ENCODE measurements around the gene DLGAP1. TPM values are rescaled to one million over a fixed set of nuclear protein-coding genes. Genes with fewer than 3 reads are reported as not detected.
A peak's percentile ranks its signal among the peaks of the same experiment; 100 is the strongest.

DLGAP1 gene
- total and polyA plus RNA-seq, 2 of the 13 experiments (the other 11 are each of a cell fraction or from before 2014, with no cell fraction given) = 0.01 TPM; not detected in 1

DNA sequence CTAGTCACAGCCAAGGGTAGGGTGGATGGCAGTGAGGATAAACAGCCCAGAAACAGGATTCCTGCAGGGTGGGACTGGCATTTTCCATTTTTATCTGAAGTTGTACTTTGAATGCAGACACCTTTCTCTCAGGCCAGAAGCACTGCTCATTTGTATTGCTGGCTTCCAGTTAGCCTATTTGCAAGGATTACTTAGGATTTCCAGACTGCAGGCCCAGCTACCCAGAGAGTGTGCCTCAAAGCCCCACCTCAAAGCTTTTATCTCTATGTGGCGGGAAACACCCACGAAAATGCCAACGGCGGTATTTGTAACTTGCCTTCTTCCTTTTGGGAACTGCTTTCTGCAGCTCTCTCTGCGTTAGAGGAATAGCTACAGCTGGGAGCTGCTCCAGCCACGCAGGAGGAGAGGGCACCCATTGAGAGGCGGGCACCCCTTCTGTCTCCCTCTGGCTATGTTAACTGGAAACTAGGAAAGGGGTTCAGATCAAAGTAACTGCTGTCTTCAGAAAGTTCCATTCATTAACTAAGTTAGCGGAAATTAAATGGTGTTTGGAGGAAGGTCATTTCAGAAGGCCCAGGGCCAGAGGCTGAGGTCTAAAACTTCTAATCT is 860.2 kb downstream of the DLGAP1 start (continued):
- TF ChIP-seq, protein P1, sequence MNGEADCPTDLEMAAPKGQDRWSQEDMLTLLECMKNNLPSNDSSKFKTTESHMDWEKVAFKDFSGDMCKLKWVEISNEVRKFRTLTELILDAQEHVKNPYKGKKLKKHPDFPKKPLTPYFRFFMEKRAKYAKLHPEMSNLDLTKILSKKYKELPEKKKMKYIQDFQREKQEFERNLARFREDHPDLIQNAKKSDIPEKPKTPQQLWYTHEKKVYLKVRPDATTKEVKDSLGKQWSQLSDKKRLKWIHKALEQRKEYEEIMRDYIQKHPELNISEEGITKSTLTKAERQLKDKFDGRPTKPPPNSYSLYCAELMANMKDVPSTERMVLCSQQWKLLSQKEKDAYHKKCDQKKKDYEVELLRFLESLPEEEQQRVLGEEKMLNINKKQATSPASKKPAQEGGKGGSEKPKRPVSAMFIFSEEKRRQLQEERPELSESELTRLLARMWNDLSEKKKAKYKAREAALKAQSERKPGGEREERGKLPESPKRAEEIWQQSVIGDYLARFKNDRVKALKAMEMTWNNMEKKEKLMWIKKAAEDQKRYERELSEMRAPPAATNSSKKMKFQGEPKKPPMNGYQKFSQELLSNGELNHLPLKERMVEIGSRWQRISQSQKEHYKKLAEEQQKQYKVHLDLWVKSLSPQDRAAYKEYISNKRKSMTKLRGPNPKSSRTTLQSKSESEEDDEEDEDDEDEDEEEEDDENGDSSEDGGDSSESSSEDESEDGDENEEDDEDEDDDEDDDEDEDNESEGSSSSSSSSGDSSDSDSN (CRISPR knock-in tag; IDR thresholded peaks at IDR 0.05) = peak; percentile 3; the same call in 1 of the 2 replicates
- TF ChIP-seq, protein P2, sequence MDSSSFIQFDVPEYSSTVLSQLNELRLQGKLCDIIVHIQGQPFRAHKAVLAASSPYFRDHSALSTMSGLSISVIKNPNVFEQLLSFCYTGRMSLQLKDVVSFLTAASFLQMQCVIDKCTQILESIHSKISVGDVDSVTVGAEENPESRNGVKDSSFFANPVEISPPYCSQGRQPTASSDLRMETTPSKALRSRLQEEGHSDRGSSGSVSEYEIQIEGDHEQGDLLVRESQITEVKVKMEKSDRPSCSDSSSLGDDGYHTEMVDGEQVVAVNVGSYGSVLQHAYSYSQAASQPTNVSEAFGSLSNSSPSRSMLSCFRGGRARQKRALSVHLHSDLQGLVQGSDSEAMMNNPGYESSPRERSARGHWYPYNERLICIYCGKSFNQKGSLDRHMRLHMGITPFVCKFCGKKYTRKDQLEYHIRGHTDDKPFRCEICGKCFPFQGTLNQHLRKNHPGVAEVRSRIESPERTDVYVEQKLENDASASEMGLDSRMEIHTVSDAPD (CRISPR knock-in tag; IDR thresholded peaks at IDR 0.05) = 0 out of 2 replicates have a peak, but pooled peaks have one; percentile 23
- TF ChIP-seq RBM22 (optimal IDR thresholded peaks at IDR 0.05; ENCODE audit: low read length) (peak; percentile 79), ZNF674 (CRISPR knock-in tag; IDR thresholded peaks at IDR 0.05; ENCODE audit: low read depth) (no peak), SMAD3 (CRISPR knock-in tag; IDR thresholded peaks at IDR 0.05) (0 out of 2 replicates have a peak, but pooled peaks have one; percentile 12), FOXC1 (CRISPR knock-in tag; IDR thresholded peaks at IDR 0.05; ENCODE audit: borderline replicate concordance) (no peak), ZSCAN21 (CRISPR knock-in tag; IDR thresholded peaks at IDR 0.05; ENCODE audit: borderline replicate concordance) (0 out of 2 replicates have a peak, but pooled peaks have one; percentile 33), PHF21A (CRISPR knock-in tag; IDR thresholded peaks at IDR 0.05) (0 out of 2 replicates have a peak, but pooled peaks have one; percentile 15), SRSF4 (IDR thresholded peaks at IDR 0.05; ENCODE audit: low read depth, low read length, poor library complexity, severe bottlenecking) (peak; percentile 11), ZC3H13 (CRISPR knock-in tag; IDR thresholded peaks at IDR 0.05) (no peak), NFKBIZ (CRISPR knock-in tag; IDR thresholded peaks at IDR 0.05) (no peak), ZNF124 (CRISPR knock-in tag; IDR thresholded peaks at IDR 0.05) (0 out of 2 replicates have a peak, but pooled peaks have one; percentile 11), KDM5A (IDR thresholded peaks at IDR 0.05; ENCODE audit: borderline replicate concordance, low read length) (no peak), MIER3 (CRISPR knock-in tag; IDR thresholded peaks at IDR 0.05; ENCODE audit: borderline replicate concordance) (no peak), TAF1 (CRISPR knock-in tag; IDR thresholded peaks at IDR 0.05) (0 out of 2 replicates have a peak, but pooled peaks have one; percentile 0), SSRP1 (CRISPR knock-in tag; IDR thresholded peaks at IDR 0.05) (0 out of 2 replicates have a peak, but pooled peaks have one; percentile 19), NR2F2 (IDR thresholded peaks at IDR 0.05; ENCODE audit: borderline replicate concordance, low read depth) (peak; percentile 13; the same call in 1 of the 2 replicates), POLR2A (IDR thresholded peaks at IDR 0.05; ENCODE audit: insufficient read depth in 1 of 2, low read depth in 2 of 2, low read length in 2 of 2) (peak in 1 of 2 experiments; percentile 11; a peak in 2 of 4 replicates), ZNF354B (CRISPR knock-in tag; IDR thresholded peaks at IDR 0.05) (no peak), HBP1 (CRISPR knock-in tag; IDR thresholded peaks at IDR 0.05; ENCODE audit: low read depth) (no peak)
- TF ChIP-seq, protein P3, sequence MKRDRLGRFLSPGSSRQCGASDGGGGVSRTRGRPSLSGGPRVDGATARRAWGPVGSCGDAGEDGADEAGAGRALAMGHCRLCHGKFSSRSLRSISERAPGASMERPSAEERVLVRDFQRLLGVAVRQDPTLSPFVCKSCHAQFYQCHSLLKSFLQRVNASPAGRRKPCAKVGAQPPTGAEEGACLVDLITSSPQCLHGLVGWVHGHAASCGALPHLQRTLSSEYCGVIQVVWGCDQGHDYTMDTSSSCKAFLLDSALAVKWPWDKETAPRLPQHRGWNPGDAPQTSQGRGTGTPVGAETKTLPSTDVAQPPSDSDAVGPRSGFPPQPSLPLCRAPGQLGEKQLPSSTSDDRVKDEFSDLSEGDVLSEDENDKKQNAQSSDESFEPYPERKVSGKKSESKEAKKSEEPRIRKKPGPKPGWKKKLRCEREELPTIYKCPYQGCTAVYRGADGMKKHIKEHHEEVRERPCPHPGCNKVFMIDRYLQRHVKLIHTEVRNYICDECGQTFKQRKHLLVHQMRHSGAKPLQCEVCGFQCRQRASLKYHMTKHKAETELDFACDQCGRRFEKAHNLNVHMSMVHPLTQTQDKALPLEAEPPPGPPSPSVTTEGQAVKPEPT (CRISPR knock-in tag; IDR thresholded peaks at IDR 0.05; ENCODE audit: low read depth) = 0 out of 2 replicates have a peak, but pooled peaks have one; percentile 42

Measured in HepG2 (cell line).